ENCODE measurements around the gene MAD1L1. TPM values are rescaled to one million over a fixed set of nuclear protein-coding genes. Genes with fewer than 3 reads are reported as not detected.

The MAD1L1 gene
- total RNA-seq, 2 donors from 2014 or later: 34.2 to 53.5 TPM

GRCh38 chr7:2251381-2251780 lies 18.6 kb upstream of the MAD1L1 start:
- Mint-ChIP-seq H3K9me3 (no peaks in the 10 kb centered on the region), H3K27ac (peak overlapping the region in 1 of 2 donors; percentile 62), H3K36me3 (no peaks in the 10 kb centered on the region)
- DNase-seq (ENCODE audit: low spot score in 2 of 2) (no peak), ATAC-seq (no peak)

DNA sequence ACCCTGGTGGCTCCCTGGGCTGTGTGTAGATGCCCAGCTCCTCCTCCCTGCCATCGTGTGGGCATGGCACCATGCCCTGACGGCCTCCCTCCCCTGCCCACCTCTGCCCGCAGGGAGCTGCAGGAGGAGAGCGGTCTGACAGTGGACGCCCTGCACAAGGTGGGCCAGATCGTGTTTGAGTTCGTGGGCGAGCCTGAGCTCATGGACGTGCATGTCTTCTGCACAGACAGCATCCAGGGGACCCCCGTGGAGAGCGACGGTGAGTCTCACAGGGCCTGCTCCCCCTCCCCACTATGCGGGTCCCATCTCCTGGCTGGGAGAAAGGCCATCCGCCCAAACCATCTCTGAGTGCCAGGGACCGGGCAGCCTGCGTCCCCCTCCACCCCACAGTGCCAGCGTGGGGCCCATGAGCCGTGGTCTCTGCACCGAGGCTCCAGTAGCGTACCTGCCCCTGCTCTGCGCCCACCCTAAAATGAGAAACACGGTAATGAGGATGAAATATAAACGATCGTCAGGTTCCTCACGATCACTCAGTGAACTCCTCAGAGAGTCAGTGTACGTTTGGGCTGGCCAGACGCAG lies 17.1 kb upstream of the MAD1L1 start:
- Mint-ChIP-seq H3K9me3 (no peaks in the 10 kb centered on the region), H3K27ac (peak overlapping the region in 1 of 2 donors; percentile 62), H3K36me3 (no peaks in the 10 kb centered on the region)
- ATAC-seq (no peak), DNase-seq (ENCODE audit: low spot score in 2 of 2) (no peak)

DNA sequence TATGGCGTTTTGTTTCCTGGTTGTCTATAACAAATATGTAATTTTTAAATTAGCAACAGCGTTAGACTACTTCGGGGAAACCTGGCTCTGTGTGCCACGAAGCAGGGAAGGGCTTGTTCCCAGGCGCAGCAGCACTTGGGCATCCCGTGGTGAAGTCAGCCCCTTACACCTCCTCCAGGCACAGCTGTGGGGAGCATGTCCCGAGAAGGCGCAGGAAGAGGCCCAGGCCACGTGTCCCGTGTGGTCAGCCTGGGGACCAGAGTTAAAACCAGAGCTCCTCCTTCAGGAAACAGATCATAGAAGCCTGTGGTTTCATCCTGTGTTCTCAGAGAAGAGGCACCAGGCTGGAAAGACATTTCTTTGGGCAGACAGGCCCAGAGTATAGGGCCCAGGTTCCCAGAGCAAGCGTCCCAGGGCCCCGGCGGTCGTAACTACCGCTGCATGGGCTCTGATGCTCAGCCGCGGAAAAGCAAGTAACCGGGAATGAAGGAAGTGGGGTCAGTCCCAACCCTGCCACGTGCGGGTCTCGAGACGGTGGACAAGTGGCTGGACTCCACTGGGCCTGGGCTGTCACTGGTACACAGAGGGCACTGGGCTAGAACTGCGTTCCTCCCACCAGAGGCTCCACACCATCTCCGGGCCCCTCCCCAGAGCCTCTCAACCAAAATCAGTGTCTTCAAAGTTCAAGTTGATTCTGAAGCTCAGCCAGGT lies 16.4 kb upstream of the MAD1L1 start:
- peak in 1 of 2 donors; percentile 75 for DNase-seq (ENCODE audit: low spot score in 2 of 2)
- peak overlapping the region; percentile 62 to 81 for H3K27ac Mint-ChIP-seq
- H3K36me3 Mint-ChIP-seq: no peaks in the 10 kb centered on the region
- ATAC-seq: peak in 1 of 2 donors; percentile 94
- H3K9me3 Mint-ChIP-seq: no peaks in the 10 kb centered on the region

- H3K36me3 Mint-ChIP-seq: peaks cover 0 to under 1% of the 10 kb centered on the region in 2 donors
- no peak overlapping the region for H3K27ac Mint-ChIP-seq
- DNase-seq (ENCODE audit: low spot score in 2 of 2) (peak in 1 of 2 donors; percentile 59), ATAC-seq (peak in 1 of 2 donors; percentile 49)
- no peaks in the 10 kb centered on the region for H3K9me3 Mint-ChIP-seq
These were observed 14.6 kb upstream of the MAD1L1 start for GRCh38 chr7:2247141-2247995.

- no peak overlapping the region for H3K27ac Mint-ChIP-seq
- H3K9me3 Mint-ChIP-seq: no peaks in the 10 kb centered on the region
These were observed 13.3 kb upstream of the MAD1L1 start for GRCh38 chr7:2245883-2246675.

DNA sequence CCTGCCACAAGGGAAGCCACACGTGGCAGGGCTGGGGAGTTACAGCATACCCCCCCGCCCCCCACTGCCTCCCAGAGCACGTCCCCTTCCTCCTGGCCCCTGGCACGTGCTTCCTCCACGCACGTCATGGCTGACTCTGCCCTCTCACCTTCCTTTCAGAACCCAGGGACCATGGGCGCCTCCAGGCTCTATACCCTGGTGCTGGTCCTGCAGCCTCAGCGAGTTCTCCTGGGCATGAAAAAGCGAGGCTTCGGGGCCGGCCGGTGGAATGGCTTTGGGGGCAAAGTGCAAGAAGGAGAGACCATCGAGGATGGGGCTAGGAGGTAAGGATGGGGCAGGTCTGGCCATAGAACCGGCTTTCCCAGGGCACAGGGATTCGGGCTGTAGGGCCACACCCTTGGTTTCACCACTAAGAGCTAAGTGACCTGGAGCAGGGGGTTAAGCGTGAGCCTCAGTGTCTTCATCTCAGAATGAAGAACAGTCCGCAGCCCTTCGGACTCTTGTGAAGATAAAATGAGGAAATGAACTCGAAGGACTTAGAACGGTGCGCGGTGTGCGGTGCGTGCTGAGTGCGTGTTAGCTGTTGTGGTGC lies 11.8 kb upstream of the MAD1L1 start:
- ATAC-seq (no peak), DNase-seq (ENCODE audit: low spot score in 2 of 2) (no peak)
- H3K27ac Mint-ChIP-seq: peak overlapping the region in 1 of 2 donors; percentile 81
- H3K36me3 Mint-ChIP-seq: peaks cover 6% of the 10 kb centered on the region in 2 donors
- no peaks in the 10 kb centered on the region for H3K9me3 Mint-ChIP-seq

More at GRCh38 chr7:2245883-2246675, 13.3 kb upstream of the MAD1L1 start:
- DNase-seq (ENCODE audit: low spot score in 2 of 2) (no peak), ATAC-seq (no peak)
- H3K36me3 Mint-ChIP-seq: peaks cover 6% of the 10 kb centered on the region in 2 donors

DNA sequence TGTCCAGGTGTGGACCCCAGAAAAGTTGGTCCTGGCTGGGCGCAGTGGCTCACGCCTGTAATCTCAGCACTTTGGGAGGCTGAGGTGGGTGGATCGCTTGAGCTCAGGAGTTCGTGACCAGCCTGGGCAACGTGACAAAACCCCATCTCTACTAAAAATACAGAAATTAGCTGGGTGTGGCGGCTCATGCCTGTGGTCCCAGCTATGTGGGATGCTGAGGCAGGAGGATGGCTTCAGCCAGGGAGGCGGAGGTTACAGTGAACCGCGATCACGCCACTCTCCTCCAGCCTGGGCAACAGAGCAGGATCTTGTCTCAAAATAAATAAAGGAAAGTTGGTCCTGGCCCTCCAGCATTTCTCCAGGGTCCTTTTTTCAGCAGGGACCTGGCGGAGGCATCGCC lies 10.7 kb upstream of the MAD1L1 start:
- ATAC-seq (no peak), DNase-seq (ENCODE audit: low spot score in 2 of 2) (no peak)
- Mint-ChIP-seq H3K9me3 (no peaks in the 10 kb centered on the region), H3K36me3 (peaks cover 6% of the 10 kb centered on the region in 2 donors), H3K27ac (peak overlapping the region in 1 of 2 donors; percentile 29)

DNA sequence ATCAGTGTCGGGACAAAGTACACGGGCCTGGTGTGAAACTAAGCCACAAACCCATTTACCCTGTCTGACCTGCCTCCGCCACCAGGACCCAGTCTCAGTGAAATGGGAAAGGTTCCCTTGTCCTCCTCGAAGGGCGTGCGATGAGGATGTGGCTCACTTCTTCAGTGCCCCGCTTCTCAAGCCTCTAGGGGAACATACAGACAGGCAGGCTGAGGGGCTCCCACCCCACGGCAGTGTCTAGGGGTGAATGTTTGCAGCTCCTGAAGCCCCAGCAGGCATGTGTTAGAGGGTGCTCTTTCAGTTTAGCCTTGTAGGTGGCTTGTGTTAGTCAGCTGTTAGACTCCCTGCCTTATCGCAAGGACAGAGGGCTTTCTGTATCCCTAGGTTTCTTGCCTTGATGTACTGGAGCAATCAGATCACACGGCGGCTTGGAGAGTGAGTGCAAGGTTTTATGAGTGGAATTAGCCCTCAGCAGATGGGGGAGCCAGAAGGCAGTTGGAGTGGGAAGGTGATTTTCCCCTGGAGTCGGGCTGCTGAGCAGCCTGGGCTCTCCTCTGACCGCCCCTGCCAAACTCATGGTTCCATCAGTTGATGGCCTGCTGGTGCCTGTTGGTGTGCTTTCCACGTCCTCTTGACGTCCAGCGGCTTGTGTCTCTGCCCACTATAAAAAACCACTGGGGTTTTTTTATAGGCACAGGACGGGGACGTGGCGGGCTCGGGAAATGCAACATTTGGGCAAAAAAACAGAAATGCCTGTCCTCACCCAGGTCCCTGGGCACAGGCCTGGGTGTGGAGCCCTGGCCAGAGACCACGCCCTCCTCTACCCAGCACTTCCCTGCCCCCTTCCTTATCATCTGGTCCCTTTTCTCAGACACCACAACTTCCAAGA lies 10.0 kb upstream of the MAD1L1 start:
- Mint-ChIP-seq H3K9me3 (no peaks in the 10 kb centered on the region), H3K36me3 (peaks cover 6% of the 10 kb centered on the region in 2 donors), H3K27ac (peak overlapping the region; percentile 95 to 98)
- ATAC-seq (peak; percentile 56), DNase-seq (ENCODE audit: low spot score in 2 of 2) (peak in 1 of 2 donors; percentile 40)

- peak; percentile 86 to 90 for DNase-seq (ENCODE audit: low spot score in 2 of 2)
- Mint-ChIP-seq H3K27ac (peak within 1 kb of the TSS; percentile 95 to 98), H3K36me3 (peaks cover 6% of the 10 kb centered on the region in 2 donors), H3K9me3 (no peaks in the 10 kb centered on the region)
- peak; percentile 90 to 94 for ATAC-seq
These were observed 9.1 kb upstream of the MAD1L1 start, which contains the start of the genes MRM2 and NUDT1 for GRCh38 chr7:2241580-2242540. Gene MRM2 (minus strand): TSS chr7:2242205. CDS start chr7:2242169, 36 bp downstream. Gene NUDT1 (plus strand): TSS chr7:2242226. CDS start chr7:2244575, 2,349 bp downstream.

- H3K36me3 Mint-ChIP-seq: peaks cover 6% of the 10 kb centered on the region in 2 donors
- H3K9me3 Mint-ChIP-seq: no peaks in the 10 kb centered on the region
- no peak for DNase-seq (ENCODE audit: low spot score in 2 of 2)
- ATAC-seq: no peak
- H3K27ac Mint-ChIP-seq: no peak overlapping the region
These were observed 6.5 kb upstream of the MAD1L1 start for GRCh38 chr7:2239242-2239641.

DNA sequence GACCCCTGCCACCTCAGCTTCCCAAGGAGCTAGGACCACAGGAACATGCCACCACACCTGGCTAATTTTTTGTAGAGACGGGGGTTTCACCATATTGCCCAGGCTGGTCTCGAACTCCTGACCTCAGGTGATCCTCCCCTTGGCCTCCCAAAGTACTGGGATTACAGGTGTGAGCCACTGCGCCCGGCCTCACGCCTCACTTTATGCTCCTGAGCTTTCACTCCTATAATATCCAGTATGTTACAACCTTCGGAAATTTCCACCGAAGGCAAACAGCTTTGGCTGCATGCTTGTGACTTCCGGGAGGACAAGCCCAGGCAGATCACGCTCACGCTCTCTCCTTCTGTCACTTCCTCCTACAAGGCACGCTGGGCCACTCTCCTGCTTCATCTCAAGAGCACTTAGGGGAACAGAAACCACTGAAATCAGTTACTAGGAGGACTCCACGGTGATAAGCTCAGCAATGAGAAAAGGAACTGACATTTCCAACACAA lies 4.4 kb upstream of the MAD1L1 start:
- DNase-seq (ENCODE audit: low spot score in 2 of 2): no peak
- peak overlapping the region; percentile 29 to 83 for H3K27ac Mint-ChIP-seq
- H3K9me3 Mint-ChIP-seq: no peaks in the 10 kb centered on the region
- peaks cover 4% of the 10 kb centered on the region in 2 donors for H3K36me3 Mint-ChIP-seq
- no peak for ATAC-seq

- ATAC-seq: no peak
- H3K27ac Mint-ChIP-seq: peak overlapping the region; percentile 22 to 60
- H3K36me3 Mint-ChIP-seq: peaks cover 0 to 6% of the 10 kb centered on the region in 2 donors
- no peaks in the 10 kb centered on the region for H3K9me3 Mint-ChIP-seq
- DNase-seq (ENCODE audit: low spot score in 2 of 2): no peak
These were observed 1.2 kb upstream of the MAD1L1 start for GRCh38 chr7:2233926-2234325.

DNA sequence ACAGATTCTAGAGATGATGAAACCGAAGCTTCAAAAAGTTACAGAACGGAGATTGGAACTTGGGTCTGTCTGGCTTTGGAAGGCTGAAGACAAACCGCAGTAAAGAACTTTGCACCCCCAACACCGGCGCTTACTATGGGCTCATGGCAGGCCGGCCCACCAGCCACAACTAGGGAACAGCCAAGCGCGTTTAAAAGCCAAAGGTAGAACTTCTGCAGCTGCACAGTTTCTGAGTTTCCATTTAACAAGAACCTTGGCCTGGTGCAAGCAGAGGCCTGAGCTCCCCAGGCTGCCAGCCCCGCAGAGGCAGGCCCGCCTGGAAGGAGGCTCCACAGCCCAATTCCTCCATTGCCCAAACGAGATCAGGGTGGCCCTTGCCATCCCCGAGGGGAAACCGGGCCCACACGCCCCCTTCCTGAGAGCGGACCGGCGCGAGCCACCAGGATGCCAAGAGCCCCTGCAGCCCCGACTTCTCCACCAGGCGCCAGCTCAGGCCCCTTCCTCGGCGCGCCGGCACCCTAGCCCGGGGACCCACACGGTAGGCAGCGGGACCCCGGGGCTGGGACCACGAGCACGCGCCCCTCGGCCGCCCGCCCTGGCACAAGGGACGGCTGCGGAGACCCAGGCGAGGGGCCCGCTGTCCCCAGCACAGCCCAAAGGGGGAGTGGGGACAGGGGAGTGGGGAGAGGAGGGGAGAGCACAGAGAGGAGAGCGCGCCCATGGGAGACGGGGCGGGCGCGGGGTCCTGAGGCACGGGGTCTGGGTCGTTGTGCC lies 566 bp downstream of the MAD1L1 start:
- DNase-seq (ENCODE audit: low spot score in 2 of 2): peak in 1 of 2 donors; percentile 36
- ATAC-seq: peak; percentile 60 to 73
- peaks cover 0 to 13% of the 10 kb centered on the region in 2 donors for H3K36me3 Mint-ChIP-seq
- H3K9me3 Mint-ChIP-seq: no peaks in the 10 kb centered on the region
- peak overlapping the region; percentile 87 for H3K27ac Mint-ChIP-seq

All from activated naive CD4-positive, alpha-beta T cell treated with anti-CD3 and anti-CD28 coated beads, Interleukin-2, amount 50 U/mL, for 72 hours (primary cell).